Kidney (tissue), 22 donors: ENCODE measurements around the gene ZDHHC7. TPM values are rescaled to one million over a fixed set of nuclear protein-coding genes. Genes with fewer than 3 reads are reported as not detected.
A peak's percentile ranks its signal among the peaks of the same experiment; 100 is the strongest.

Experiments
- DNase-seq, 5 donors: peaks; one replicate each; pipeline ENCODE4 v3.0.0-alpha.2; 2013 to 2020
- FAIRE-seq: peaks from 2 replicates; lab custom pipeline; 2012; peaks lifted over from hg19 to GRCh38; lab: Jason Lieb, UNC
- H3K27ac ChIP-seq, 2 donors: one replicate each; pipeline ENCODE4 v1.7.0; 2013; ENCODE audit warnings: low read depth in 2 of 2, low read length in 2 of 2, inconsistent platforms in 1 of 2
- H3K27me3 ChIP-seq: one replicate; pipeline ENCODE4 v1.7.1; 2013; ENCODE audit warnings: low read length, inconsistent platforms; ENCODE audit not compliant: control insufficient read depth, insufficient read depth
- H3K36me3 ChIP-seq, 3 donors: one replicate each; pipeline versions ENCODE4 v1.7.0 to v1.7.1; 2013; ENCODE audit warnings: low read length in 3 of 3, control low read depth in 1 of 3, inconsistent platforms in 1 of 3; ENCODE audit not compliant: insufficient read depth in 3 of 3, control insufficient read depth in 2 of 3
- H3K4me1 ChIP-seq, 3 donors: one replicate each; pipeline versions ENCODE4 v1.7.0 to v1.7.1; 2013; ENCODE audit warnings: low read length in 3 of 3, inconsistent platforms in 1 of 3, low read depth in 1 of 3; ENCODE audit not compliant: control insufficient read depth in 2 of 3, insufficient read depth in 2 of 3
- H3K4me3 ChIP-seq, 3 donors: one replicate each; pipeline versions ENCODE4 v1.7.0 to v1.8.1; 2013; ENCODE audit warnings: low read length in 3 of 3, control low read depth in 1 of 3, inconsistent platforms in 1 of 3
- H3K9ac ChIP-seq, 3 donors: one replicate each; pipeline versions ENCODE4 v1.7.0 to v1.7.1; 2013; ENCODE audit warnings: low read length in 3 of 3, control low read depth in 1 of 3, inconsistent platforms in 1 of 3
- H3K9me3 ChIP-seq, 3 donors: one replicate each; pipeline versions ENCODE4 v1.7.0 to v1.7.1; 2013; ENCODE audit warnings: low read length in 3 of 3, control low read depth in 1 of 3, inconsistent platforms in 1 of 3; ENCODE audit not compliant: control insufficient read depth in 2 of 3, insufficient read depth in 1 of 3
- intact Hi-C: fragments of 100-400 bp; cut with DNase I; formaldehyde crosslinking; loops from one replicate; pipeline ENCODE4 v1.11.1; 2022
- long read RNA-seq, 10 donors: library from polyadenylated mRNA in 1 of 10; unstranded in 1 of 10; transcript quantifications; one replicate each; pipeline ENCODE4 v2.0.0 and lab custom pipeline, GENCODE V29; 2021 to 2026
- polyA plus RNA-seq: library from polyadenylated mRNA; stranded (reverse); fragments of 350-450 nt; fragmentation: Illumina TruSeq; extraction: RNeasy Lipid Tissue Mini Kit (QIAGEN cat#74804); gene quantifications from one replicate; pipeline ENCODE4 v1.2.3, GENCODE V29; 2014; ENCODE audit warnings: low read depth, low replicate concordance; ENCODE audit not compliant: insufficient read depth
- total RNA-seq: library from RNA; stranded (reverse); fragmentation: NEBNext Ultra II Directional; extraction: Animal tissue kit (Norgen Biotek cat#: 25700); gene quantifications from one replicate; pipeline ENCODE4 v1.2.1, GENCODE V29; 2021
- TF ChIP-seq, protein P1 (sequence below): IDR thresholded peaks from 3 replicates; pipeline ENCODE4 v1.5.1; 2012; ENCODE audit warnings: mild to moderate bottlenecking, moderate library complexity, borderline replicate concordance; ENCODE audit not compliant: insufficient read depth; ENCODE audit errors: extremely low read depth
- donor health status: control.
- donor health status: control.
- donor health status: control.
- donor health status: control.
- donor health status: control.
- donor health status: DM: yes; HTN: yes; CAD: no.
- donor health status: Normal renal cell carcinoma (clear cell type).

Gene ZDHHC7, protein sequence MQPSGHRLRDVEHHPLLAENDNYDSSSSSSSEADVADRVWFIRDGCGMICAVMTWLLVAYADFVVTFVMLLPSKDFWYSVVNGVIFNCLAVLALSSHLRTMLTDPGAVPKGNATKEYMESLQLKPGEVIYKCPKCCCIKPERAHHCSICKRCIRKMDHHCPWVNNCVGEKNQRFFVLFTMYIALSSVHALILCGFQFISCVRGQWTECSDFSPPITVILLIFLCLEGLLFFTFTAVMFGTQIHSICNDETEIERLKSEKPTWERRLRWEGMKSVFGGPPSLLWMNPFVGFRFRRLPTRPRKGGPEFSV
- 54.4 TPM for total RNA-seq
- polyA plus RNA-seq, result 23.4 TPM
- long read RNA-seq, donor 1, transcript ZDHHC7-201 (8 exons, 3,442 nt), result major isoform, 9 of 26 reads
- long read RNA-seq, donor 1, partial matches to known transcripts, result 15 of 26 reads
- long read RNA-seq, donor 1, other reads (novel, unspliced or antisense), result 0 of 26 reads
- long read RNA-seq, donor 2, transcript ZDHHC7-201 (8 exons, 3,442 nt), result major isoform, 14 of 17 reads
- long read RNA-seq, donor 2, partial matches to known transcripts, result 0 of 17 reads
- long read RNA-seq, donor 2, other reads (novel, unspliced or antisense), result 0 of 17 reads
- long read RNA-seq, donor 3, transcript ZDHHC7-201 (8 exons, 3,442 nt), result major isoform, 10 of 31 reads
- long read RNA-seq, donor 3, partial matches to known transcripts, result 19 of 31 reads
- long read RNA-seq, donor 3, other reads (novel, unspliced or antisense), result 0 of 31 reads
- long read RNA-seq, donor 4, partial matches to known transcripts, result 0 of 4 reads
- long read RNA-seq, donor 4, other reads (novel, unspliced or antisense), result 0 of 4 reads
- long read RNA-seq, donor 5, partial matches to known transcripts, result 0 of 1 reads
- long read RNA-seq, donor 5, other reads (novel, unspliced or antisense), result 0 of 1 reads
- long read RNA-seq, donor 6, partial matches to known transcripts, result 9 of 9 reads
- long read RNA-seq, donor 6, other reads (novel, unspliced or antisense), result 0 of 9 reads
- long read RNA-seq, donor 7, transcript ZDHHC7-205 (5 exons, 582 nt), result minor isoform, 6 of 74 reads
- long read RNA-seq, donor 7, transcript ZDHHC7-201 (8 exons, 3,442 nt), result major isoform, 39 of 74 reads
- long read RNA-seq, donor 7, partial matches to known transcripts, result 8 of 74 reads
- long read RNA-seq, donor 7, other reads (novel, unspliced or antisense), result 16 of 74 reads
- long read RNA-seq, donor 8, transcript ZDHHC7-201 (8 exons, 3,442 nt), result major isoform, 7 of 8 reads
- long read RNA-seq, donor 8, partial matches to known transcripts, result 0 of 8 reads
- long read RNA-seq, donor 8, other reads (novel, unspliced or antisense), result 0 of 8 reads
- long read RNA-seq, donor 9, transcript ZDHHC7-201 (8 exons, 3,442 nt), result major isoform, 7 of 10 reads
- long read RNA-seq, donor 9, partial matches to known transcripts, result 0 of 10 reads
- long read RNA-seq, donor 9, other reads (novel, unspliced or antisense), result 0 of 10 reads
- long read RNA-seq, donor 10, transcript ZDHHC7-201 (8 exons, 3,442 nt), result major isoform, 9 of 10 reads
- long read RNA-seq, donor 10, partial matches to known transcripts, result 0 of 10 reads
- long read RNA-seq, donor 10, other reads (novel, unspliced or antisense), result 0 of 10 reads

DNA sequence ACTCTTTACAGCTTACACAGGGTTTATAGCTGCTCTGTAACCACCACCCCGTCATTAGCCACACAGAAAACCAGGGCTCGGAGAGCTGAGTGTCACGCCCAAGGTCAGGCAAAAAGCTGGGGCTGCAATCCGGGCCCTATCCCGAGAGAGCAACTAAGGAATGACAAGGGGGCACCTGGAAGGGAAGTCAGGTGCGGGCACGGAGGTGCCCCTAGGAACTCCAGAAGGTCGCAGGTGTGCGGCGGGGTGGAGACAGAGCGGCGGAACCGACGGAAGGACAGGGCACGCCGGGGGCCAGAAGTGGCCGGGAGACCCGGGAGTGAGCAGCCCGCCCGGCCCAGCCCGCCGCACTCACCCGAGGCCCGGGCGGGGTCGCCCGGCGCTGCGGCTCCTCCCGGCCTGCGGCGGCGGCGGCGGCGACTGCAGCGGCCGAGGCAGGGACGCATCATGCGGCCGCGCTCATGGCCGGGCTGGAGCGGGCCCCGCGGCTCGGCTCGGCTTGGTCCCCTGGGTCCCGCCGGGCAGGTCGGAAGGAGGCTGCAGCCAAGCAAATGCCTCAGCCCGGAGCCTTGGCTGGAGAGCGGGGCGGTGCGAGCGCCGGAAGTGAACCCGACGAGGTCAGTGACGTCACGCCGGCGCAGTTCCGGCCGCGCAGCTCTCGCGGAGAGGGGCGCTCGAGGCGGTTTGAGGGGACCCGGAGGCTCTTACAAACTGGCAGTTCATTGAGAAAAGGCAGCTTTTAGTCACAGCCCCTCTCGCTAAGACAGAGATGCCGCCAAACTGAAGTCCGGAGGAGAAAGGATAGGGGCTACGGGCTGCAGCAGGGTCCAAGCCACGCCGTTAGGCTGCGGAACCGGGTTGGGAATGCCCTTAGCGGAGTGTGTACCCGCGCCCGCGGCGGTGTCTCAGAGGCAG, at the start of gene ZDHHC7:
TSS of gene ZDHHC7 (minus strand) at position 605 of the 915 bp plus-strand sequence. CDS start 20,917 bp downstream, outside the sequence.
- no peaks in the 10 kb centered on the region for H3K27me3 ChIP-seq
- H3K4me3 ChIP-seq, result peak within 1 kb of the TSS; percentile 83 to 94 (median 90)
- H3K4me1 ChIP-seq, result peaks cover 5 to 17% (median 17%) of the 10 kb centered on the region in 3 donors
- H3K9ac ChIP-seq, result peak within 1 kb of the TSS; percentile 78 to 99 (median 99)
- H3K36me3 ChIP-seq, result no peaks in the 10 kb centered on the region
- peak; percentile 89 to 96 (median 94) for DNase-seq
- H3K27ac ChIP-seq, result peak within 1 kb of the TSS; percentile 94 to 98
- TF ChIP-seq, protein P1, sequence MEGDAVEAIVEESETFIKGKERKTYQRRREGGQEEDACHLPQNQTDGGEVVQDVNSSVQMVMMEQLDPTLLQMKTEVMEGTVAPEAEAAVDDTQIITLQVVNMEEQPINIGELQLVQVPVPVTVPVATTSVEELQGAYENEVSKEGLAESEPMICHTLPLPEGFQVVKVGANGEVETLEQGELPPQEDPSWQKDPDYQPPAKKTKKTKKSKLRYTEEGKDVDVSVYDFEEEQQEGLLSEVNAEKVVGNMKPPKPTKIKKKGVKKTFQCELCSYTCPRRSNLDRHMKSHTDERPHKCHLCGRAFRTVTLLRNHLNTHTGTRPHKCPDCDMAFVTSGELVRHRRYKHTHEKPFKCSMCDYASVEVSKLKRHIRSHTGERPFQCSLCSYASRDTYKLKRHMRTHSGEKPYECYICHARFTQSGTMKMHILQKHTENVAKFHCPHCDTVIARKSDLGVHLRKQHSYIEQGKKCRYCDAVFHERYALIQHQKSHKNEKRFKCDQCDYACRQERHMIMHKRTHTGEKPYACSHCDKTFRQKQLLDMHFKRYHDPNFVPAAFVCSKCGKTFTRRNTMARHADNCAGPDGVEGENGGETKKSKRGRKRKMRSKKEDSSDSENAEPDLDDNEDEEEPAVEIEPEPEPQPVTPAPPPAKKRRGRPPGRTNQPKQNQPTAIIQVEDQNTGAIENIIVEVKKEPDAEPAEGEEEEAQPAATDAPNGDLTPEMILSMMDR, result no peak
- H3K9me3 ChIP-seq, result no peaks in the 10 kb centered on the region
- FAIRE-seq, result no peak
- intact Hi-C loops, result no loop called here

DNA sequence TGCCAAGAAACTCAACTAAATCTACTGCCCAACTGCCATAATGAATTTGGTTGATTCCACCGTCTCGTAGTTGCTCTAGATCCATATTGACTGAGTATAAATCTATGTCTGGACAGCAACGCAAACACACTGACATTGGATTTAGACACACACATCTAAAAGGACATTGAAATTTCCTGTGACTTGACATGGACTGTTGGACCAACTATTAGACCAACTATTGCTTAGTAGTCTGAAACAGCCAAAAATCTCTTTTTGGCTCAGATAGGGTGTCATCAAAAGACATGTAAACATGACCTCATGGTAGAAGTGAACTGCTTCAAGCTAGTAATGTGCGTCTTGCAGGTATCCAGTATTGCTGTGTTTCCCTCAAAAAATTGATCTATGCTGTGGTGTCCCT, 47.6 kb upstream of the ZDHHC7 start:
- TF ChIP-seq, protein P1, result no peak

More for the DNA sequence above, 47.6 kb upstream of the ZDHHC7 start:
- no peak for DNase-seq
- no peak overlapping the region for H3K27ac ChIP-seq
- intact Hi-C loops, result no loop called here
- H3K4me3 ChIP-seq, result no peak overlapping the region
- no peaks in the 10 kb centered on the region for H3K36me3 ChIP-seq
- no peak overlapping the region for H3K9ac ChIP-seq
- no peaks in the 10 kb centered on the region for H3K9me3 ChIP-seq
- peaks cover 0 to 18% (median 13%) of the 10 kb centered on the region in 3 donors for H3K4me1 ChIP-seq
- no peak for FAIRE-seq
- H3K27me3 ChIP-seq, result no peaks in the 10 kb centered on the region
